Endothelial cell of umbilical vein (primary cell): ENCODE data around the gene RRM2. TPM values are rescaled to one million over a fixed set of nuclear protein-coding genes. Genes with fewer than 3 reads are reported as not detected.

ENCODE experiments used
- BruUV-seq: library from RNA; stranded (reverse); fragments of 400-500 nt; replicated peaks from 2 replicates; lab custom pipeline; 2021; lab: Mats Ljungman, UMichigan
- CTCF ChIA-PET: fragments of 300-600, 350-600 bp; sonication (Branson Sonifier 250); formaldehyde crosslinking; loops from one replicate; lab custom pipeline; 2021; ENCODE audit warnings: antibody characterized with exemption, inconsistent platforms; lab: Charles Lee
- POLR2A ChIA-PET: fragments of 300-600, 350-600 bp; sonication (Branson Sonifier 250); formaldehyde crosslinking; loops from one replicate; lab custom pipeline; 2021; ENCODE audit warnings: antibody characterized with exemption, inconsistent platforms; lab: Charles Lee
- DNase-seq: peaks from one replicate; pipeline ENCODE4 v3.0.0-alpha.2; 2011; ENCODE audit warnings: low read depth, low spot score
- FAIRE-seq: peaks from 2 replicates; lab custom pipeline; 2011; peaks lifted over from hg19 to GRCh38; lab: Jason Lieb, UNC
- H2AFZ ChIP-seq: 2 replicates; pipeline ENCODE4 v1.6.0; 2012; ENCODE audit warnings: low read depth, low read length, control low read depth, inconsistent platforms
- H3K27ac ChIP-seq: 2 replicates; pipeline ENCODE4 v1.5.1; 2011; ENCODE audit warnings: low read depth, mild to moderate bottlenecking, control low read depth, low read length, moderate library complexity; ENCODE audit not compliant: insufficient read depth
- H3K27me3 ChIP-seq, 2 experiments: 2 replicates each; pipeline versions ENCODE4 v1.6.0 to v1.6.1; 2011; ENCODE audit warnings: low read length in 2 of 2, mixed read lengths in 1 of 2; ENCODE audit not compliant: control insufficient read depth in 2 of 2, insufficient read depth in 2 of 2
- H3K36me3 ChIP-seq, 2 experiments: 2 replicates in 1 of 2; 3 replicates in 1 of 2; pipeline ENCODE4 v1.5.1; 2011; ENCODE audit warnings: low read length in 2 of 2, mild to moderate bottlenecking in 1 of 2, moderate library complexity in 1 of 2; ENCODE audit not compliant: control insufficient read depth in 2 of 2, insufficient read depth in 2 of 2; ENCODE audit errors: extremely low read depth in 1 of 2
- H3K4me1 ChIP-seq: 3 replicates; pipeline ENCODE4 v1.5.1; 2011; ENCODE audit warnings: mild to moderate bottlenecking, low read length; ENCODE audit not compliant: control insufficient read depth, insufficient read depth; ENCODE audit errors: extremely low read depth
- H3K4me2 ChIP-seq: 2 replicates; pipeline ENCODE4 v1.6.1; 2011; ENCODE audit warnings: low read length, control low read depth, mixed read lengths; ENCODE audit not compliant: insufficient read depth
- H3K4me3 ChIP-seq, 3 experiments: fragments of 200-600 bp in 1 of 3; sonication (generic), shearing (Covaris generic) in 1 of 3; replicated peaks in 1 of 3; 2 replicates each; pipeline ENCODE4 v1.5.1; 2011 to 2016; ENCODE audit warnings: control low read depth in 3 of 3, low read length in 3 of 3, mild to moderate bottlenecking in 2 of 3, inconsistent platforms in 1 of 3, low read depth in 1 of 3, moderate library complexity in 1 of 3; ENCODE audit not compliant: insufficient read depth in 1 of 3
- H3K79me2 ChIP-seq: 2 replicates; pipeline ENCODE4 v1.6.0; 2012; ENCODE audit warnings: low read length, inconsistent platforms; ENCODE audit not compliant: control insufficient read depth, insufficient read depth
- H3K9ac ChIP-seq: replicated peaks from 2 replicates; pipeline ENCODE3; 2011; ENCODE audit warnings: low read length, control low read depth; ENCODE audit not compliant: insufficient read depth; ENCODE audit errors: extremely low read depth
- H3K9me1 ChIP-seq: replicated peaks from 3 replicates; pipeline ENCODE4 v1.6.0; 2011; ENCODE audit warnings: mild to moderate bottlenecking, low read length; ENCODE audit not compliant: control insufficient read depth, insufficient read depth; ENCODE audit errors: extremely low read depth
- H3K9me3 ChIP-seq: replicated peaks from 2 replicates; pipeline ENCODE4 v1.5.1; 2012; ENCODE audit warnings: low read length, inconsistent platforms; ENCODE audit not compliant: control insufficient read depth, insufficient read depth
- H4K20me1 ChIP-seq: replicated peaks from 2 replicates; pipeline ENCODE3; 2011; ENCODE audit warnings: mild to moderate bottlenecking, low read length; ENCODE audit not compliant: control insufficient read depth, insufficient read depth; ENCODE audit errors: extremely low read depth
- CTCF ChIP-seq, 2 donors: IDR thresholded peaks; 1 replicate in 1 of 2; 2 replicates in 1 of 2; pipeline ENCODE4 v1.5.1; 2011; ENCODE audit warnings: low read length in 2 of 2, mild to moderate bottlenecking in 2 of 2, moderate library complexity in 2 of 2, control low read depth in 1 of 2, inconsistent platforms in 1 of 2, low read depth in 1 of 2; ENCODE audit not compliant: insufficient read depth in 1 of 2; ENCODE audit errors: extremely low read depth in 1 of 2
- EZH2 ChIP-seq: IDR thresholded peaks from 2 replicates; pipeline ENCODE4 v1.6.1; 2012; ENCODE audit warnings: borderline replicate concordance, low read depth, mild to moderate bottlenecking, moderate library complexity, low read length, inconsistent platforms; ENCODE audit not compliant: severe bottlenecking
- FOS ChIP-seq: IDR thresholded peaks from 2 replicates; pipeline ENCODE4 v1.6.1; 2011; ENCODE audit warnings: mild to moderate bottlenecking, low read length, moderate library complexity, borderline replicate concordance; ENCODE audit not compliant: insufficient read depth
- GATA2 ChIP-seq: IDR thresholded peaks from 2 replicates; pipeline ENCODE4 v1.7.0; 2011; ENCODE audit warnings: low read depth, mild to moderate bottlenecking, moderate library complexity, mixed read lengths, low read length; ENCODE audit not compliant: insufficient read length, insufficient read depth
- JUN ChIP-seq: IDR thresholded peaks from 2 replicates; pipeline ENCODE4 v1.6.1; 2011; ENCODE audit warnings: borderline replicate concordance, low read depth; ENCODE audit not compliant: insufficient read length, insufficient read depth
- MYC ChIP-seq: IDR thresholded peaks from one replicate; pipeline ENCODE4 v1.6.1; 2011; ENCODE audit warnings: mild to moderate bottlenecking, low read depth, low read length
- POLR2A ChIP-seq: IDR thresholded peaks from 2 replicates; pipeline ENCODE4 v1.6.1; 2012; ENCODE audit warnings: low read depth, mild to moderate bottlenecking, control low read depth, low read length
- POLR2AphosphoS5 ChIP-seq: IDR thresholded peaks from 2 replicates; pipeline ENCODE4 v1.6.1; 2012; ENCODE audit warnings: low read depth, mild to moderate bottlenecking, control low read depth, low read length, moderate library complexity; ENCODE audit not compliant: insufficient read depth
- dilution Hi-C: fragments of 300-500 bp; cut with MboI; formaldehyde crosslinking; loops from one replicate; pipeline ENCODE4 v1.15.0; 2019; ENCODE audit warnings: low sequenced_read_pairs; ENCODE audit not compliant: extremely low pct_ligation_motif_present
- intact Hi-C: fragments of 100-400 bp; cut with micrococcal nuclease; formaldehyde crosslinking; loops from one replicate; pipeline ENCODE4 v1.10.0; 2022
- polyA plus RNA-seq, 4 experiments: library from polyadenylated mRNA; depleted of rRNA in 3 of 4; stranded (reverse) in 3 of 4; unstranded in 1 of 4; fragments of >200 nt; gene quantifications; 2 replicates each; pipeline versions ENCODE4 v1.2.1 to v1.2.3, GENCODE V29; 2011 to 2012; ENCODE audit warnings: missing spikeins in 1 of 4
- total RNA-seq: library from RNA; stranded (reverse); gene quantifications from 2 replicates; pipeline ENCODE4 v1.2.3, GENCODE V29; 2021
- TF ChIP-seq, protein P1 (sequence below): IDR thresholded peaks from 2 replicates; pipeline ENCODE4 v1.6.1; 2011; ENCODE audit not compliant: insufficient read depth, insufficient read length

Gene RRM2
- total and polyA plus RNA-seq, 2 donors (not counting 3 experiments of a cell fraction or from before 2014, with no cell fraction given) = 40.9 to 246 TPM

GRCh38 chr2:10163498-10164486 lies 41.3 kb downstream of the RRM2 start:
- no peaks in the 10 kb centered on the region for H3K27me3 ChIP-seq
- dilution Hi-C loops = no loop called here
- peak overlapping the region; percentile 79 for H3K27ac ChIP-seq
- ChIA-PET CTCF (interaction anchor here (0.8 to 8.3 kb wide), 11 partner anchors 16 to 271 kb away, joined by 3 to 69 read pairs (median 5); partner anchors contain the start of gene HPCAL1), POLR2A (interaction anchor here (0.5 to 0.7 kb wide), 4 partner anchors 35 to 271 kb away, joined by 3 to 7 read pairs (median 4); no protein-coding TSS in a partner anchor)
- intact Hi-C loops = loop anchor here (1.0 to 5.0 kb wide), 3 partner anchors 39 to 246 kb away; no protein-coding TSS in a partner anchor
- H3K4me3 ChIP-seq = no peak overlapping the region
- no peaks in the 10 kb centered on the region for H3K79me2 ChIP-seq
- TF ChIP-seq CTCF (IDR thresholded peaks at IDR 0.05; ENCODE audit: extremely low read depth in 1 of 2, insufficient read depth in 1 of 2, low read depth in 1 of 2, low read length in 2 of 2) (no peak), GATA2 (peak; percentile 20), POLR2A (no peak), POLR2AphosphoS5 (peak; percentile 69), MYC (peak; percentile 3), FOS (peak; percentile 93), JUN (peak; percentile 82), EZH2 (no peak)
- TF ChIP-seq, protein P1, sequence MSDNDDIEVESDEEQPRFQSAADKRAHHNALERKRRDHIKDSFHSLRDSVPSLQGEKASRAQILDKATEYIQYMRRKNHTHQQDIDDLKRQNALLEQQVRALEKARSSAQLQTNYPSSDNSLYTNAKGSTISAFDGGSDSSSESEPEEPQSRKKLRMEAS = no peak
- DNase-seq (peak; percentile 80), FAIRE-seq (peak; percentile 99)
- H4K20me1 ChIP-seq = no peaks in the 10 kb centered on the region
- H3K9me1 ChIP-seq = no peaks in the 10 kb centered on the region
- peaks cover 57% of the 10 kb centered on the region for H3K4me1 ChIP-seq
- no peaks in the 10 kb centered on the region for H3K9me3 ChIP-seq
- BruUV-seq = TSS peak; percentile 38
- H3K9ac ChIP-seq = peak overlapping the region; percentile 52
- peak overlapping the region; percentile 6 for H3K4me2 ChIP-seq
- H3K36me3 ChIP-seq = no peaks in the 10 kb centered on the region
- peak overlapping the region; percentile 5 for H2AFZ ChIP-seq
